GM12878 (cell line): ENCODE data around the gene MOB2. TPM values are rescaled to one million over a fixed set of nuclear protein-coding genes. Genes with fewer than 3 reads are reported as not detected.

ENCODE experiments used
- ATAC-seq: fragments of 200-7000 bp; cut with Tn5 transposase; 3 replicates; pipeline ENCODE4 v1.9.1; 2020; ENCODE audit warnings: mild to moderate bottlenecking, moderate library complexity
- BruUV-seq: library from RNA; stranded (reverse); fragments of 400-500 nt; replicated peaks from 2 replicates; lab custom pipeline; 2021; lab: Mats Ljungman, UMichigan
- CTCF ChIA-PET: fragments of 300-600 bp; sonication (Branson Sonifier 250); formaldehyde crosslinking; extraction: SDS; loops from one replicate; lab custom pipeline; 2021; ENCODE audit warnings: inconsistent platforms; lab: Yijun Ruan, JAX
- POLR2A ChIA-PET: fragments of 350-600 bp; formaldehyde crosslinking; extraction: SDS; loops from one replicate; lab custom pipeline; 2021; ENCODE audit warnings: inconsistent platforms; lab: Charles Lee
- RAD21 ChIA-PET: fragments of 300-600 bp; sonication (Branson Sonifier 250); formaldehyde crosslinking; loops from one replicate; lab custom pipeline; 2023; ENCODE audit warnings: antibody characterized with exemption; ENCODE audit not compliant: unreplicated experiment; lab: Charles Lee
- SMC1A ChIA-PET: fragments of 300-600 bp; sonication (Branson Sonifier 250); formaldehyde crosslinking; loops from one replicate; lab custom pipeline; 2023; ENCODE audit not compliant: unreplicated experiment, uncharacterized antibody; lab: Charles Lee
- DNase-seq: peaks from one replicate; pipeline ENCODE4 v3.0.0-alpha.2; 2011; ENCODE audit warnings: low read depth, low spot score
- FAIRE-seq: peaks from 3 replicates; lab custom pipeline; 2011; peaks lifted over from hg19 to GRCh38; lab: Jason Lieb, UNC
- H2AFZ ChIP-seq: 2 replicates; pipeline ENCODE4 v1.6.0; 2011; ENCODE audit warnings: low read depth, low read length, control low read depth; ENCODE audit not compliant: control insufficient read depth
- H3K27ac ChIP-seq: 2 replicates; pipeline ENCODE4 v1.5.1; 2011; ENCODE audit warnings: control low read depth; ENCODE audit not compliant: control insufficient read depth, insufficient read depth
- H3K27me3 ChIP-seq, 2 experiments: replicated peaks in 1 of 2; 2 replicates each; pipeline versions ENCODE4 v1.6.0 to v1.6.1; 2011; ENCODE audit warnings: low read length in 1 of 2; ENCODE audit not compliant: control insufficient read depth in 2 of 2, insufficient read depth in 2 of 2
- H3K36me3 ChIP-seq, 2 experiments: 2 replicates each; pipeline ENCODE4 v1.5.1; 2011; ENCODE audit warnings: low read length in 1 of 2; ENCODE audit not compliant: control insufficient read depth in 2 of 2, insufficient read depth in 2 of 2
- H3K4me1 ChIP-seq: 2 replicates; pipeline ENCODE4 v1.6.1; 2011; ENCODE audit warnings: mild to moderate bottlenecking, low read length, moderate library complexity, mixed read lengths; ENCODE audit not compliant: control insufficient read depth, insufficient read depth
- H3K4me2 ChIP-seq: 2 replicates; pipeline ENCODE4 v1.6.0; 2011; ENCODE audit warnings: control low read depth; ENCODE audit not compliant: control insufficient read depth, insufficient read depth
- H3K4me3 ChIP-seq: fragments of 200-600 bp; sonication (generic); 2 replicates; pipeline ENCODE4 v1.5.1; 2016
- H3K79me2 ChIP-seq: 2 replicates; pipeline ENCODE4 v1.6.0; 2011; ENCODE audit warnings: low read length; ENCODE audit not compliant: control insufficient read depth, insufficient read depth
- H3K9ac ChIP-seq: 2 replicates; pipeline ENCODE4 v1.8.0; 2011; ENCODE audit warnings: low read length, control low read depth, mixed read lengths; ENCODE audit not compliant: control insufficient read depth, insufficient read depth
- H3K9me3 ChIP-seq: replicated peaks from 3 replicates; pipeline ENCODE4 v1.5.1; 2011; ENCODE audit warnings: mild to moderate bottlenecking, low read length; ENCODE audit not compliant: control insufficient read depth, insufficient read depth
- H4K20me1 ChIP-seq: 2 replicates; pipeline ENCODE4 v1.6.0; 2011; ENCODE audit not compliant: control insufficient read depth, insufficient read depth
- CHD1 ChIP-seq: IDR thresholded peaks from 2 replicates; pipeline ENCODE4 v1.6.1; 2012; ENCODE audit warnings: low read depth, low read length, improper control_type of control experiment
- EGR1 ChIP-seq, 2 experiments: IDR thresholded peaks; 1 replicate in 1 of 2; 2 replicates in 1 of 2; pipeline ENCODE4 v1.6.1; 2011 to 2012; ENCODE audit warnings: low read depth in 2 of 2, low read length in 2 of 2, borderline replicate concordance in 1 of 2, mild to moderate bottlenecking in 1 of 2, moderate library complexity in 1 of 2
- MYB ChIP-seq: fragments of 150-350 bp; IDR thresholded peaks from 2 replicates; pipeline ENCODE4 v1.6.1; 2014; ENCODE audit warnings: mild to moderate bottlenecking, low read depth, low read length, borderline replicate concordance
- MYC ChIP-seq: IDR thresholded peaks from 2 replicates; pipeline ENCODE4 v1.6.1; 2011; ENCODE audit warnings: mild to moderate bottlenecking, low read length, moderate library complexity, inconsistent platforms; ENCODE audit not compliant: insufficient read depth, insufficient replicate concordance, insufficient read length, severe bottlenecking
- RBBP5 ChIP-seq: fragments of 200-600 bp; sonication (generic); conservative IDR thresholded peaks from 2 replicates; pipeline ENCODE4 v1.6.1; 2016
- ZBTB40 ChIP-seq: fragments of 450-650 bp; IDR thresholded peaks from 2 replicates; pipeline ENCODE4 v1.6.1; 2016; ENCODE audit warnings: mild to moderate bottlenecking, moderate library complexity, borderline replicate concordance
- WGBS: methylation state at CpG from one replicate; pipeline ENCODE4 v1.1.6; 2016; ENCODE audit warnings: low lambda C conversion rate; ENCODE audit not compliant: insufficient replicate concordance, insufficient coverage; ENCODE audit errors: missing lambda C conversion rate; 5-methylcytosine and 5-hydroxymethylcytosine counted together
- in situ Hi-C: fragments of 300-500 bp; cut with MboI; formaldehyde crosslinking; loops from 9 replicates; pipeline ENCODE4 v1.14.3; 2018; ENCODE audit warnings: mixed read lengths
- intact Hi-C: fragments of 100-400 bp; cut with micrococcal nuclease; formaldehyde crosslinking; loops from one replicate; pipeline ENCODE4 v1.14.2; 2022; ENCODE audit not compliant: unreplicated experiment
- polyA plus RNA-seq, 11 experiments: library from polyadenylated mRNA; depleted of rRNA in 4 of 11; unstranded in 6 of 11; stranded (reverse) in 5 of 11; fragments of >200 nt; fragmentation: Nextera tagmentation in 4 of 11; fragmentation: Illumina TruSeq in 1 of 11; extraction: Ambion mirVana in 4 of 11; extraction: Trizol in 1 of 11; gene quantifications; 1 replicate in 1 of 11; 2 replicates in 10 of 11; pipeline versions ENCODE4 v1.2.1 to v1.2.3, GENCODE V29; 2011 to 2016; ENCODE audit warnings: inconsistent platforms in 2 of 11, missing spikeins in 2 of 11, low read depth in 1 of 11
- total RNA-seq, 4 experiments: library from RNA; depleted of rRNA in 3 of 4; stranded (reverse); fragments of >200 nt in 3 of 4; fragmentation: Illumina TruSeq in 1 of 4; extraction: Trizol in 1 of 4; gene quantifications; 2 replicates each; pipeline versions ENCODE4 v1.2.1 to v1.2.3, GENCODE V29; 2013 to 2021

The MOB2 gene
- total and polyA plus RNA-seq, 10 of the 15 experiments (the other 5 are each of a cell fraction or from before 2014, with no cell fraction given): 0.10 to 34.6 (median 15.5) TPM

- Histone ChIP-seq H3K79me2 (no peaks in the 10 kb centered on the region; the same call in none of the 2 replicates), H3K36me3 (no peaks in the 10 kb centered on the region; a peak in 1 of 4 replicates), H3K27ac (no peak overlapping the region), H2AFZ (no peak overlapping the region), H3K9me3 (no peaks in the 10 kb centered on the region), H3K4me2 (no peak overlapping the region), H3K9ac (no peak overlapping the region), H4K20me1 (no peaks in the 10 kb centered on the region; the same call in 1 of the 2 replicates), H3K4me3 (no peak overlapping the region), H3K4me1 (peaks cover 7% of the 10 kb centered on the region), H3K27me3 (no peaks in the 10 kb centered on the region)
- DNase-seq: no peak
- intact Hi-C loops (no loop called here), in situ Hi-C loops (no loop called here)
- CTCF ChIA-PET: no interaction called here
- 54% methylated on average over 17 of the region's 17 CpGs for WGBS
- no TSS peak for BruUV-seq
- TF ChIP-seq CHD1 (no peak), EGR1 (IDR thresholded peaks at IDR 0.05; ENCODE audit: borderline replicate concordance in 1 of 2, low read depth in 2 of 2, low read length in 2 of 2) (0 out of 3 replicates have a peak, but pooled peaks of 1 of the 2 experiments have one; percentile 9)
- no peak for ATAC-seq
- FAIRE-seq: no peak
- SMC1A ChIA-PET: interaction anchor here (0.6 kb wide), 1 partner anchor 323 kb away, joined by 3 read pairs; no protein-coding TSS in a partner anchor
- RAD21 ChIA-PET: no interaction called here
- POLR2A ChIA-PET: no interaction called here
Observed at GRCh38 chr11:1485504-1485885, 1.1 kb downstream of the MOB2 start.

DNA sequence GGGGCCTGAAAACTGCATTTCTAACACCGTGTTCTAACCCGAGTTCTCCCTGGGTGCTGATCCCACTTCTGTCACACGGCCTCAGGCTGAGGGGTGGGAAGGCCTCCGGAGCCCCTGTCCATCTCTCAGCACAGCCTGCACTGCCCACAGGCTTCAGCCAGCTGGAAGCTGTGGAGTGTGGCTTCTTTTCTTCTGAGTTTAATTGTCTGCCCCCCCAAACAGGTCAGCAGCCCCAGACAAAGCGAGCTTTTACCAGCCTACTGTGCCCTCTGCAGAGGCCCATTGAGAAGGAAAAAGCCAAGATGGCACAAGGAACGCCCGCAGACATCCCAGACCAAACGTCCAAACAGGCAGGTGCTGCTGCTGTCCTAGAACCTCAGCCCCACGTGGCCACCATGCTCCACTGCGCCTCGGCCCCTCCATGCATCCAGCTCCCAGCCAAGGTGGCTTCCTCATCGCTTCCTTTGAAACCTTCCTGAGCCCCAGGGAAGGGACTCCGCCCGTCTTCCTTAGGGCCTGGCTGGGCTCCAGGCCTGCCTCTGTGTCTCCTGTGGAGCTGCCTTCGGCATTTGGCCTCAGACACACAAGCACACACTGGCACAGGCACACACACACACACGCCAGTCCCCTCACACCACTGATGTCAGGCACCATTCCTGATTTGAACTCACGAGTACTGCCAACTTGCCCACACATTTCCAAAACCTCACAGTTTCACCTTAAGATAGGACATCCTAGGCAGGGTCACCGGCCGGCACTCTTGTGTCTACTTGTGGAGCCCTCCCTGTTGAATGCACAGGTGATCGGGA lies 1.7 kb downstream of the MOB2 start:
- RAD21 ChIA-PET: no interaction called here
- no peak overlapping the region for H2AFZ ChIP-seq
- no peak for DNase-seq
- TF ChIP-seq RBBP5 (no peak), MYB (no peak), EGR1 (IDR thresholded peaks at IDR 0.05; ENCODE audit: borderline replicate concordance in 1 of 2, low read depth in 2 of 2, low read length in 2 of 2) (no peak), MYC (no peak), ZBTB40 (no peak)
- H4K20me1 ChIP-seq: no peaks in the 10 kb centered on the region; the same call in 1 of the 2 replicates
- no peaks in the 10 kb centered on the region; the same call in none of the 2 replicates for H3K79me2 ChIP-seq
- in situ Hi-C loops: no loop called here
- FAIRE-seq: no peak
- H3K27ac ChIP-seq: no peak overlapping the region
- no peaks in the 10 kb centered on the region; a peak in 1 of 4 replicates for H3K36me3 ChIP-seq
- no peak overlapping the region for H3K4me2 ChIP-seq
- SMC1A ChIA-PET: no interaction called here
- WGBS: 86% methylated on average over 20 of the region's 20 CpGs
- intact Hi-C loops: no loop called here
- no peak for ATAC-seq
- POLR2A ChIA-PET: no interaction called here
- H3K4me3 ChIP-seq: no peak overlapping the region
- H3K27me3 ChIP-seq: no peaks in the 10 kb centered on the region
- CTCF ChIA-PET: no interaction called here
- no peaks in the 10 kb centered on the region for H3K9me3 ChIP-seq
- peaks cover 7% of the 10 kb centered on the region for H3K4me1 ChIP-seq
- no peak overlapping the region for H3K9ac ChIP-seq
- BruUV-seq: no TSS peak
